Measurements from ENCODE around the gene TKT. TPM values are rescaled to one million over a fixed set of nuclear protein-coding genes. Genes with fewer than 3 reads are reported as not detected.

The TKT gene
- total RNA-seq, 1 experiment from 2014 or later, result 650 TPM

DNA sequence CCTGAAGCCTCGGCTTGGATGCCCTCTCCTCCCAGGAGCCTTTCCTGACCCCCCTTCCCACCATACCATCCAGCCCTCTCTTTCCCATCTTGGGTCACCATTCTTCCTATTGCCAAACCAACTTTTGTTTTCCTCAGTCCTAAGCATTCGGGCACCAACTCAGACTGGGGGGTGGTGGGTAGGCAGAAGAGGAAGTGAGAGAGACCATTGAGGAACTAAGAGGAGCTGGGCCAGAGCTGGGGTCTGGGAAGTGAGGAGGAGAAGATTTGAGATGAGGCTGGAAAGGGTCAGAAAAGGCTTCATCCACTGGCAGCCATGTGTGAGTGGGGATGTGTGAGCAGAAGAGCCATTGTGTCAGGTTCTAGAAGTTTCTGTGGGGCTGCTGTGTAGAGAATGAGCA is 37.7 kb downstream of the TKT start:
- no peak overlapping the region for H2AFZ ChIP-seq (ENCODE audit: low read length)
- no peak overlapping the region for H3K27ac ChIP-seq (ENCODE audit: insufficient read length, low read depth, low read length)
- peak; percentile 22 for DNase-seq
- no peaks in the 10 kb centered on the region for H3K23me2 ChIP-seq (ENCODE audit: insufficient read length, low read depth, low read length, poor library complexity, severe bottlenecking)
- H2BK20ac ChIP-seq (ENCODE audit: low read depth, low read length, poor library complexity, severe bottlenecking), result no peak overlapping the region
- no peak overlapping the region for H3K23ac ChIP-seq (ENCODE audit: insufficient read length, low read depth, low read length)
- WGBS (ENCODE audit: extremely low coverage, insufficient read length, low lambda C conversion rate), result no CpG with 5 or more reads among the region's 2 CpGs
- H3T11ph ChIP-seq (ENCODE audit: low read length), result no peak overlapping the region
- no peak overlapping the region for H3K14ac ChIP-seq (ENCODE audit: insufficient read depth, low read length)
- Mint-ChIP-seq H3K36me3 (ENCODE audit: insufficient read depth in 1 of 3, low read depth in 3 of 3) (peaks cover 0 to 11% (median 0%) of the 10 kb centered on the region in 3 experiments; a peak in 2 of 7 replicates), H3K27me3 (ENCODE audit: low read depth) (peaks cover 6% of the 10 kb centered on the region), H3K27ac (no peak overlapping the region; a peak in 1 of 7 replicates), H3K4me1 (peaks cover 0 to 5% of the 10 kb centered on the region in 2 experiments), H3K9me3 (no peaks in the 10 kb centered on the region), H3K4me3 (no peak overlapping the region)
- H4K20me1 ChIP-seq (ENCODE audit: control insufficient read depth, insufficient read depth, insufficient read length), result no peaks in the 10 kb centered on the region
- H2BK120ac ChIP-seq (ENCODE audit: low read depth, low read length, poor library complexity, severe bottlenecking), result peak overlapping the region; percentile 19
- no peak for TF ChIP-seq CTCF (conservative IDR thresholded peaks at IDR 0.05)
- no peak overlapping the region for H4K8ac ChIP-seq (replicated peaks; ENCODE audit: insufficient read length, low read depth, low read length)
- no peaks in the 10 kb centered on the region; the same call in 1 of the 2 replicates for H3K4me1 ChIP-seq (ENCODE audit: insufficient read depth, low read length)
- no peaks in the 10 kb centered on the region for H3K79me1 ChIP-seq (ENCODE audit: insufficient read depth, low read depth, low read length, poor library complexity, severe bottlenecking)
- no peaks in the 10 kb centered on the region for H3K9me3 ChIP-seq (ENCODE audit: control insufficient read depth, low read depth, low read length)
- H3K9ac ChIP-seq (ENCODE audit: extremely low read depth, insufficient read length, low read length), result no peak overlapping the region
- H2BK5ac ChIP-seq (ENCODE audit: insufficient read length, low read length), result no peak overlapping the region
- no peak overlapping the region for H2BK12ac ChIP-seq (ENCODE audit: insufficient read length, low read depth, low read length)
- H2BK15ac ChIP-seq (ENCODE audit: low read depth, low read length), result no peak overlapping the region
- H4K5ac ChIP-seq (ENCODE audit: insufficient read length, low read depth, low read length), result no peak overlapping the region
- H3K4me2 ChIP-seq (ENCODE audit: insufficient read depth, insufficient read length, low read length), result no peak overlapping the region
- no peak overlapping the region for H4K91ac ChIP-seq (ENCODE audit: insufficient read length, low read depth, low read length)
- no peak overlapping the region for H3K4ac ChIP-seq (ENCODE audit: low read depth, low read length)
- H3K56ac ChIP-seq (ENCODE audit: insufficient read length, low read depth, low read length), result no peak overlapping the region
- H3K79me2 ChIP-seq (ENCODE audit: insufficient read depth, low read length), result no peaks in the 10 kb centered on the region
- no peak overlapping the region for H2AK5ac ChIP-seq (ENCODE audit: insufficient read length, low read length)
- H3K18ac ChIP-seq (ENCODE audit: insufficient read length, low read depth, low read length), result peak overlapping the region; percentile 50
- H3K27me3 ChIP-seq (ENCODE audit: insufficient read depth, low read length), result no peaks in the 10 kb centered on the region
